ENCODE data around the gene RTN3.

RTN3 gene

DNA sequence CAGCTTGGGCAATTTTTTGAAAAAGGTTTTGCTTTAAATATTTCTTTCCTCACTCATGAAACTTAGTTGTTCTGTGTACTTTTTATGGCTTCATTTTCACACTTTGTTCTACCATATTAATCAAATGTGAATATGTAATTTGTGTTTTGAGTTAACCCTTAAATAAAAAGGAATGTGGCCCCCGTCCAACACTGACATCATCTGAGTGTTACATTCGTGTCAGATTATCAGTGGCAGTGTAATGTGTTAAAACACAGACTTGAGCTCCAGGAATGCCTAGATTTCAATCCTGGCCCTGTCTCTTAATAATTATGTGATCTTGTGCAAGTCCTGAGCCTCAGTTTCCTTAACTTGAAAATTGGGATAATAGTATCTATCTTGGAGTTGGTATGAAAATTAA lies 5.6 kb downstream of the RTN3 start:
- Histone ChIP-seq H3K4me1 (ENCODE audit: insufficient read depth, low read length) (peaks cover 19% of the 10 kb centered on the region), H3K9me3 (ENCODE audit: low read length) (no peaks in the 10 kb centered on the region), H3K27ac (ENCODE audit: low read depth, low read length) (no peak overlapping the region), H3K4me3 (ENCODE audit: low read depth in 1 of 2, low read length in 2 of 2) (no peak overlapping the region), H3K36me3 (ENCODE audit: insufficient read depth, low read length) (no peaks in the 10 kb centered on the region), H3K27me3 (ENCODE audit: control insufficient read depth in 1 of 2, insufficient read depth in 2 of 2, low read length in 2 of 2) (no peaks in the 10 kb centered on the region), H3K9ac (ENCODE audit: low read length) (no peak overlapping the region)

DNA sequence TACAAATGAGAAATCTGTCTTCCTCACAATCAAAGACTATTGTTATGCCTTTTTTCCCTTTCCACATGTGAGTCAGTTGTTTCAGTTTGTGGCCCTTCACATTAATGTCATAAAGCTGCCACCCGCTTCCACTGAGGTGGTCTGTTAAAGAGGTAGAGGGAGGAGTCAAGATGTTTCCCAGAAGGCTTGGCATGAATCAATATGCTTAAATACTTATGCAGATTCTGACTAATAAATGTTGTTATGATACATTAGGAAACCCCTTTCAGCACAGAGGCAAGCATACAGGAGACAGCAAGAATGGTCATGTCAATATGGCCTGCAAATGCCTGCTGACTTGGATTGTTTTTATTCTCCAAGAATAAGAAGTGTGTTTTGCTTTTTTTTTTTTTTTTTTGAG lies 6.5 kb downstream of the RTN3 start:
- no peak overlapping the region for H3K4me3 ChIP-seq (ENCODE audit: low read depth in 1 of 2, low read length in 2 of 2)
- H3K4me1 ChIP-seq (ENCODE audit: insufficient read depth, low read length): peaks cover 16% of the 10 kb centered on the region
- no peaks in the 10 kb centered on the region for H3K9me3 ChIP-seq (ENCODE audit: low read length)
- H3K9ac ChIP-seq (ENCODE audit: low read length): no peak overlapping the region
- H3K27me3 ChIP-seq (ENCODE audit: control insufficient read depth in 1 of 2, insufficient read depth in 2 of 2, low read length in 2 of 2): no peaks in the 10 kb centered on the region
- no peaks in the 10 kb centered on the region for H3K36me3 ChIP-seq (ENCODE audit: insufficient read depth, low read length)
- no peak overlapping the region for H3K27ac ChIP-seq (ENCODE audit: low read depth, low read length)

DNA sequence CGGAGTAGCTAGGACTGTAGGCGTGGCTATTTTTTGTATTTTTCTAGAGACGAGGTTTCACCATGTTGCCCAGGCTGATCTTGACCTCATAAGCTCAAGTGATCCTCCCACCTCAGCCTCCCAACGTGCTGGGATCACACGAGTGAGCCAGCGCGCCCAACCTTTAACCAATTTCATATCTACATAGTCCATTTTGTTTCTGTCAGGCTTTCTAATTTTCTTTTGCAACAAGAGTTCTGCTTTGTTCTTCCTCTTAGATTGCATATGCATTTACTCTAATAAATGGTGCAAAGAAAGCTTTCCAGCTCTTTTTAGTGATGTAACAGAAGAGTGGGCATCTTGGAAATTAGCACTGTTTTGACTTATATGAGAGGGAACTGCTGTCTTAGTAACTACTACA lies 13.3 kb downstream of the RTN3 start:
- Histone ChIP-seq H3K4me3 (ENCODE audit: low read depth in 1 of 2, low read length in 2 of 2) (no peak overlapping the region), H3K36me3 (ENCODE audit: insufficient read depth, low read length) (no peaks in the 10 kb centered on the region), H3K9ac (ENCODE audit: low read length) (no peak overlapping the region), H3K27me3 (ENCODE audit: control insufficient read depth in 1 of 2, insufficient read depth in 2 of 2, low read length in 2 of 2) (no peaks in the 10 kb centered on the region), H3K27ac (ENCODE audit: low read depth, low read length) (no peak overlapping the region), H3K4me1 (ENCODE audit: insufficient read depth, low read length) (peaks cover 11% of the 10 kb centered on the region), H3K9me3 (ENCODE audit: low read length) (no peaks in the 10 kb centered on the region)

DNA sequence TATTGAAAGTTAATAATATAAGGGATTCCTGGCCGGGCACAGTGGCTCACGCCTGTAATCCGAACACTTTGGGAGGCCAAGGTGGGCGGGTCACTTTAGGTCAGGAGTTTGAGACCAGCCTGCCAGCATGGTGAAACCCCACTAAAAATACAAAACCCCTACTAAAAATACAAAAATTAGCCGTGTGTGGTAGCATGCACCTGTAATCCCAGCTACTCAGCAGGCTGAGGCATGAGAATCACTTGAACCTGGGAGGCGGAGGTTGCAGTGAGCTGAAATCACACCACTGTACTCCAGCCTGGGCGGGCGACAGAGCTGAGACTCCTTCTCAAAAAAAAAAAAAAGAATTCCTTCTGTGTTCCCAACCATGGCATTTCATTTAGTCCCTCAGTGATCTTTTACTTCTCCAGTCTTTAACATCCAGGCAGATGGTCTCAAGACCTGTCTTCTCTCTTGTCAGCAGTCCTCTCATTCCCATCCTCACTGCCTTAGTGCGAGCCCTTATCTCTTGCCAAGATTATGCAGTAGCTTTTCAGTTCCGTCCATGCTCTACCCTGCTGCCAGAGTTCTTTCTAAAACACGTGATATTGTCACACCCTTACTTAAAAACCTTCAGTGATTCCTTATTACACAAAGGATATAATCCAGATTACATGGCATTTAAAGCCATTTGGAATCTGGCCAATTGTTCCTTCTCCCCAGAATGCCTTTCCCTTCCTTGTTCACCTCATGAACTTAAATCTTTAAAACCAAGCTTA lies 17.9 kb downstream of the RTN3 start:
- Histone ChIP-seq H3K9ac (ENCODE audit: low read length) (no peak overlapping the region), H3K4me3 (ENCODE audit: low read depth in 1 of 2, low read length in 2 of 2) (no peak overlapping the region), H3K27ac (ENCODE audit: low read depth, low read length) (no peak overlapping the region), H3K36me3 (ENCODE audit: insufficient read depth, low read length) (no peaks in the 10 kb centered on the region), H3K27me3 (ENCODE audit: control insufficient read depth in 1 of 2, insufficient read depth in 2 of 2, low read length in 2 of 2) (no peaks in the 10 kb centered on the region), H3K4me1 (ENCODE audit: insufficient read depth, low read length) (peaks cover 16% of the 10 kb centered on the region), H3K9me3 (ENCODE audit: low read length) (no peaks in the 10 kb centered on the region)

DNA sequence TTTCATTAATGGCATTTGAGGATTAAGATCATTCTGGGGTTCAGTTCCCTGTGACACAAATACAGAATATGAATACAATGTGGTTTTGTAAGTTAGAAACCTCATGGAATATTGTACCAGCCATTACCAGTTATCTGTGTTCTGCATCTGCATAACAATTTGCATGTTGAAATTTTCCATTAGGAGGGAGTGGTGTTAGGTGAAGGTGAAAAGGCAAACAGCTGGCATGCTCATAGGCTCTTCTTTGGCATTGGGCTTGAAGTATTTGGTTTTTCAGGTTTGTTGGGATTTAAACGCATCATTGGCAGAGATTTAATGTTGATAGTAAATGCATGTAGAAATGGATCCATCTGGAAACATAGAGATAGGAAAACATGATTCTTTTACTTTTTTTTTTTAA lies 18.6 kb downstream of the RTN3 start:
- no peak overlapping the region for H3K9ac ChIP-seq (ENCODE audit: low read length)
- H3K27ac ChIP-seq (ENCODE audit: low read depth, low read length): no peak overlapping the region
- H3K27me3 ChIP-seq (ENCODE audit: control insufficient read depth in 1 of 2, insufficient read depth in 2 of 2, low read length in 2 of 2): no peaks in the 10 kb centered on the region
- no peaks in the 10 kb centered on the region for H3K9me3 ChIP-seq (ENCODE audit: low read length)
- peaks cover 16% of the 10 kb centered on the region for H3K4me1 ChIP-seq (ENCODE audit: insufficient read depth, low read length)
- H3K36me3 ChIP-seq (ENCODE audit: insufficient read depth, low read length): no peaks in the 10 kb centered on the region
- H3K4me3 ChIP-seq (ENCODE audit: low read depth in 1 of 2, low read length in 2 of 2): no peak overlapping the region

DNA sequence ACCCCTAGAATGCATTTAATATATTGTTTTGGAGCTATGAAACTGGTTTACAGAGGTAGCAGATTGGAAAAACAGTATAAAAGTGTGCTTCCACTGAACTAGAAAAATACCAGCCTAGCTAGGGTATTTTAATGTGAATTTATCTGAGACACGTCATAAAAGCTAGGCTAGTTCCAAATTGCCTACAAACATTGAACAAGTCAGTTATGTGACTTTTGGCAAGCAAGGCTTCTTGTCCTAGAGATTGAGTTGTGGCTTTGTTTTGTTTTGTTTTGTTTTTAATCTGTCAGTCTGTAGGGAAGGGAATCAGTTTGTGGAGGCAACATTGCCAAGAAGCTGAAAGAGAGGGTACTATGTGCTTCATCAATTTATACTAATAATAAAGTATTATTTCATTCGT lies 24.2 kb downstream of the RTN3 start:
- H3K36me3 ChIP-seq (ENCODE audit: insufficient read depth, low read length): no peaks in the 10 kb centered on the region
- no peaks in the 10 kb centered on the region for H3K27me3 ChIP-seq (ENCODE audit: control insufficient read depth in 1 of 2, insufficient read depth in 2 of 2, low read length in 2 of 2)
- peaks cover 10% of the 10 kb centered on the region for H3K4me1 ChIP-seq (ENCODE audit: insufficient read depth, low read length)
- H3K4me3 ChIP-seq (ENCODE audit: low read depth in 1 of 2, low read length in 2 of 2): no peak overlapping the region
- H3K9ac ChIP-seq (ENCODE audit: low read length): no peak overlapping the region
- H3K27ac ChIP-seq (ENCODE audit: low read depth, low read length): no peak overlapping the region
- H3K9me3 ChIP-seq (ENCODE audit: low read length): no peaks in the 10 kb centered on the region

DNA sequence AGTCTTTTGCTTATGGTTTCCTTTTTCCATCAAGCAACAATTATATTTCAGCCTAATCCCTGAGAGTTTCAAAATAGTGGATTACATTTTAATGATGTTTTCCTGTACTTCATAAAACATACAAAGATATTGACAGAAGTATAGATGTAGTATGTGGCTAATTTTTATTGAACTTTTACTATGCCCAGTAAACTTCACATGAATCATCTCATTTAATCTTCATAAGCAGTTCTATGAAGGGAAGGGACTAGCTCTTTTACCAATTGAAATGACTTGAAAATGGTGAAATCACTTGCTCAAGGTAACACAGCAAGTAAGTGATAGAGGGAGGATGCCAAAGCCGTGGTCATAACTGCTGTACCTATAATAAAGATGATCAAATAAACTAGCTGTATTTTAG lies 27.5 kb downstream of the RTN3 start:
- H3K9me3 ChIP-seq (ENCODE audit: low read length): no peaks in the 10 kb centered on the region
- H3K4me3 ChIP-seq (ENCODE audit: low read depth in 1 of 2, low read length in 2 of 2): no peak overlapping the region
- no peak overlapping the region for H3K27ac ChIP-seq (ENCODE audit: low read depth, low read length)
- H3K36me3 ChIP-seq (ENCODE audit: insufficient read depth, low read length): no peaks in the 10 kb centered on the region
- H3K9ac ChIP-seq (ENCODE audit: low read length): no peak overlapping the region
- H3K27me3 ChIP-seq (ENCODE audit: control insufficient read depth in 1 of 2, insufficient read depth in 2 of 2, low read length in 2 of 2): no peaks in the 10 kb centered on the region
- peaks cover 14% of the 10 kb centered on the region for H3K4me1 ChIP-seq (ENCODE audit: insufficient read depth, low read length)

DNA sequence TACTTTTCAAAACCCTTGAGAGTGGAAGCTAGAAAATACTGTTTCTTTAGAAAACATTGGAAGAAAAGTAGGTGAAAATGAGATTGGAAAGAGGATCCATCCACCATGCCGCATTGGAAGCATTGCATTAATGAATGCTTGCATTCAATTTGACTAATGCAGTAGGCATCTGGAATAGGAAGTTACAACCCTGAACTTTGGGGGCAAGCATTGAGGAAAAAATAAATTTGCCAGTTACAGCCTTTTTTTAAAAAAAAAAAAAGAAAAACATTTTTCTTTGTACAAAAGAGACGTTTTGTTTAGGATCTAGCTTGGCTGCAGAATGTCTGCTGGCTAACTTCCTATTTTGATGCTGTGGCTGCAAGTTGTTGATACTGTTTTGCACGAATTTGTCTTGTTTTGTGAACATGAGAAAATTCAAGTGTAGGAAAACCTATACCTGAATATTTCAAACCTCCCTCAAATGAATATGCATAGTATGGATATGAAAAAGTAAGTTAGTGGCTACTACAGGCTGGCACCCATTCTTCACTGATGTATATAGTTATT lies 28.1 kb downstream of the RTN3 start:
- Histone ChIP-seq H3K27ac (ENCODE audit: low read depth, low read length) (no peak overlapping the region), H3K9ac (ENCODE audit: low read length) (no peak overlapping the region), H3K36me3 (ENCODE audit: insufficient read depth, low read length) (no peaks in the 10 kb centered on the region), H3K9me3 (ENCODE audit: low read length) (no peaks in the 10 kb centered on the region), H3K4me1 (ENCODE audit: insufficient read depth, low read length) (peaks cover 14% of the 10 kb centered on the region), H3K4me3 (ENCODE audit: low read depth in 1 of 2, low read length in 2 of 2) (no peak overlapping the region), H3K27me3 (ENCODE audit: control insufficient read depth in 1 of 2, insufficient read depth in 2 of 2, low read length in 2 of 2) (no peaks in the 10 kb centered on the region)

DNA sequence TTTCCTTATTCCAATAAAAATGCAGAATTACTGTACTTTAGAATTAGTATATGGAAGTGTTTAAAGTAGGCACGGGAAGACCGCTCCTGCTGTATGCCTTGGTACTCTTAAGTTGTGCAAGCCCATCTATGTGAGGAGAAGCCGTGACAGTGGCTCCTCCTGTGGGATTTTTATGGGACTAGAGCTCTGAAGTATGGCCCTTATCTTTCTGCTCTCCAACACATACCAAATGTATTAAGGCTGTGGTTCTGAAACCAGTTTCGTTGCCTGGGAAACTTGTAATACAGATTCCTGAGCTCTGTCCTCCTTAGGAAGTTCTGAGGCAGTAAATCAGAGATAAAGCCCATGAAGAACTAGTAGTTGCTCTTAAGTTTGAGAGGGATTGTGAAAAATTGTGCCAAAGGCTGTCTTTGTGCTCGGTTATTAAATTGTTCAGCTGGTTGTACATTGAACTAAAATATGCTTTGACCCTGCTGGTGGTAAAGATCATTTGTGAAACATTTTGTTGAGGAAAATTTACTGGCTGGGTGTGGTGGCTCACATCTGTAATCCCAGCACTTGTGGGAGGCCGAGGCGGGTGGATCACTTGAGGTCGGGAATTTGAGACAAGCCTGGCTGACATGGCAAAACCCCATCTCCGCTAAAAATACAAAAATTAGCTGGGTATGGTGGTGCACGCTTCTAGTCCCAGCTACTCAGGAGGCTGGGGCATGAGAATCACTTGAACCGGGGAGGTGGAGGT lies 29.3 kb downstream of the RTN3 start:
- Histone ChIP-seq H3K27me3 (ENCODE audit: control insufficient read depth in 1 of 2, insufficient read depth in 2 of 2, low read length in 2 of 2) (no peaks in the 10 kb centered on the region), H3K4me3 (ENCODE audit: low read depth in 1 of 2, low read length in 2 of 2) (no peak overlapping the region), H3K9ac (ENCODE audit: low read length) (no peak overlapping the region), H3K4me1 (ENCODE audit: insufficient read depth, low read length) (peaks cover 10% of the 10 kb centered on the region), H3K27ac (ENCODE audit: low read depth, low read length) (no peak overlapping the region), H3K9me3 (ENCODE audit: low read length) (no peaks in the 10 kb centered on the region), H3K36me3 (ENCODE audit: insufficient read depth, low read length) (no peaks in the 10 kb centered on the region)

DNA sequence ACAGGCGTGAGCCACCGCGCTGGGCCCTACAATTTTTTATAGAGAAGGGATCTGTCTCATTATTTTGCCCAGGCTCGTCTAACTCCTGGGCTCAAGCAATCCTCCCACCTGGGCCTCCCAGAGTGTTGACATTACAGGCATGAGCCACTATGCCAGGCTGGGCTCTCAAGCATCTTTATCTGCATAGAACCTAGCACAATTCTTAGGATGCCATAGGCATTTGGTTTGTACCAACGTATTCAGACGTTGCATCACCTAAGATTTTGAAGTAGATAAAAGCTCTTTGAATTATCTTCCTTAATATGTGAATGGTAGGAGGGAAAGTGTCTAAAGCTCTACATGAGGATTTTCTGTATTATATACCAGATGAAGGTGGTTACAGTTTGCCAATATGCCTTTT lies 30.5 kb downstream of the RTN3 start:
- Histone ChIP-seq H3K4me1 (ENCODE audit: insufficient read depth, low read length) (peaks cover 9% of the 10 kb centered on the region), H3K27me3 (ENCODE audit: control insufficient read depth in 1 of 2, insufficient read depth in 2 of 2, low read length in 2 of 2) (no peaks in the 10 kb centered on the region), H3K9ac (ENCODE audit: low read length) (no peak overlapping the region), H3K36me3 (ENCODE audit: insufficient read depth, low read length) (no peaks in the 10 kb centered on the region), H3K9me3 (ENCODE audit: low read length) (no peaks in the 10 kb centered on the region), H3K27ac (ENCODE audit: low read depth, low read length) (no peak overlapping the region), H3K4me3 (ENCODE audit: low read depth in 1 of 2, low read length in 2 of 2) (no peak overlapping the region)

DNA sequence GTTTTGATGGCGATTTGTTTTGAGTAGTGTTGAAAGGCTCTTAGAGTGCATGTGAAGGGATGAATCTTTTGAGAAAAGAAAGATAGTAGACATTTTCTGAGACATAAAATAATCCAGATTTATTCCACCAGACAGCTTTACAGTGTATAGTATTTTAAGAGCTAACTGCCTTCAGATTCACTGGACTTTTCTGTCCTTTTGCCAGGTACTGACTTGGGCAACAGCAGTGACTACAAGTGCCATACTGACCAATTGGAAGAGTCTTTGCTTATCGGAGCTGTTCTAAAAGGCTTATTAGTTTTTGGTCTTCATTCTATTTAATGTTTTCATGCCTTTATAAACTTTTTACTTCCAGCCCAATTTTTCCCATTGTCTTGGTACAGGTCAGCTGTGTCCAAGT lies 32.5 kb downstream of the RTN3 start:
- H3K36me3 ChIP-seq (ENCODE audit: insufficient read depth, low read length): no peaks in the 10 kb centered on the region
- H3K4me3 ChIP-seq (ENCODE audit: low read depth in 1 of 2, low read length in 2 of 2): no peak overlapping the region
- H3K9me3 ChIP-seq (ENCODE audit: low read length): no peaks in the 10 kb centered on the region
- no peak overlapping the region for H3K27ac ChIP-seq (ENCODE audit: low read depth, low read length)
- H3K4me1 ChIP-seq (ENCODE audit: insufficient read depth, low read length): peaks cover 9% of the 10 kb centered on the region
- H3K9ac ChIP-seq (ENCODE audit: low read length): no peak overlapping the region
- no peaks in the 10 kb centered on the region for H3K27me3 ChIP-seq (ENCODE audit: control insufficient read depth in 1 of 2, insufficient read depth in 2 of 2, low read length in 2 of 2)
